ENCODE measurements around the gene DAZL.

DAZL gene

GRCh38 chr3:16547561-16548357, 57.5 kb downstream of the DAZL start:
- DNase-seq (ENCODE audit: low read depth, low spot score): no peak
- H3K4me3 ChIP-seq (ENCODE audit: low read length): no peak overlapping the region

GRCh38 chr3:16546186-16547010, 58.8 kb downstream of the DAZL start:
- no peak for DNase-seq (ENCODE audit: low read depth, low spot score)
- H3K4me3 ChIP-seq (ENCODE audit: low read length): no peak overlapping the region

- H3K4me3 ChIP-seq (ENCODE audit: low read length): no peak overlapping the region
- no peak for DNase-seq (ENCODE audit: low read depth, low spot score)
These were observed 59.6 kb downstream of the DAZL start for GRCh38 chr3:16545413-16546185.

- H3K4me3 ChIP-seq (ENCODE audit: low read length): no peak overlapping the region
- DNase-seq (ENCODE audit: low read depth, low spot score): peak; percentile 21
These were observed 61.9 kb downstream of the DAZL start for GRCh38 chr3:16543242-16543864.

GRCh38 chr3:16538507-16538906, 66.7 kb downstream of the DAZL start:
- no peak overlapping the region for H3K4me3 ChIP-seq (ENCODE audit: low read length)
- no peak for DNase-seq (ENCODE audit: low read depth, low spot score)

- DNase-seq (ENCODE audit: low read depth, low spot score): no peak
- H3K4me3 ChIP-seq (ENCODE audit: low read length): no peak overlapping the region
These were observed 68.2 kb downstream of the DAZL start for GRCh38 chr3:16536996-16537395.
